ENCODE data around the gene MPPE1. TPM values are rescaled to one million over a fixed set of nuclear protein-coding genes. Genes with fewer than 3 reads are reported as not detected.
"Not testable (repeated sequence)": the region's sequence is repeated elsewhere in the genome, so short reads cannot be mapped to it uniquely, and the experiment has no call there.

Gene MPPE1
- total RNA-seq, 1 experiment from 2014 or later, result 36.4 TPM

DNA sequence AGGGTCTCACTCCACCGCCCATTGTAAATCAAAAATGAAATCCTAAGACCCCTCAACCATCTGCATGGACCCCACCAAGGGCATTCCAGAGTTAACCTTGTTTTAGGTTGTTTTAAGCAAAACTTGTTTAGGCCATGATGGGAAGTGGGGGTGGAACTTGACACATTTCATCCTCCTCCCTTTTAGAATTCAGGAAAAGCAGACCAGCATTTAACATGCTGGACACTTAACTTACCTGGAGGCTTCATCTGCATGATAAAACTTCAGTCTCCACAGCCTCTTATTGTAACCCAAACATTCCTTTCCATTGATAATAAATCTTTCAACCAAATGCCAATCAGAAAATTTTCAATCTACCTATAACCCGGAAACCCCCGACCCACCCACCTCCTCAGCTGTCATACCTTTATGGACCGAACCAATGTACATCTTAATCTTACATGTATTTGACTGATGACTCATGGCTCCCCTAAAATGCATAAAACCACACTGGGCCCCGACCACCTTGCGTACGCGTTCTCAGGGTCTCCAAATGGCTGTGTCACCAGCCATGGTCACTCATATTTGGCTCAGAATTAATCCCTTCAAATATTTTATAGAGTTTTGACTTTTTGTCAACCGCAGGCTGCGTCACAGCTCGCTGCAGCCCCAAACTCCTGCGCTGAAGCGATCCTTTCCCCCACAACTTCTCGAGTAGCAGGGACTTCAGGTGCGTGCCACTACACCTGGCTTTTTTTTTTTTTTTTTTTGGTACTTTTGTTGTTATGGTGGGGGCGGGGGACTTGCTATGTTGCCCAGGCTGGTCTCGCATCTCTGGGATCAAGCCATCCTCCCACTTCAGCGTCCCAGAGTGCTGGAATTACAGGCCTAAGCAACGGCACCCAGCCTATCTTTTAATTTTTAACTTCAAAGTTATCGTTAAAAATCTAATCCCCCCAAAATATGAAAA is 917 bp downstream of the MPPE1 start:
- no peak for DNase-seq (ENCODE audit: low read depth in 1 of 2, low spot score in 2 of 2)
- peak overlapping the region; percentile 89 for H3K4me3 ChIP-seq
- H3K27ac ChIP-seq, result peak overlapping the region; percentile 98; the same call in 1 of the 2 replicates
- no peaks in the 10 kb centered on the region for H3K27me3 ChIP-seq (replicated peaks)
- no peaks in the 10 kb centered on the region for H3K9me3 ChIP-seq (replicated peaks)
- peaks cover 10% of the 10 kb centered on the region for H3K36me3 ChIP-seq
- H3K4me1 ChIP-seq (replicated peaks), result peaks cover 13% of the 10 kb centered on the region

DNA sequence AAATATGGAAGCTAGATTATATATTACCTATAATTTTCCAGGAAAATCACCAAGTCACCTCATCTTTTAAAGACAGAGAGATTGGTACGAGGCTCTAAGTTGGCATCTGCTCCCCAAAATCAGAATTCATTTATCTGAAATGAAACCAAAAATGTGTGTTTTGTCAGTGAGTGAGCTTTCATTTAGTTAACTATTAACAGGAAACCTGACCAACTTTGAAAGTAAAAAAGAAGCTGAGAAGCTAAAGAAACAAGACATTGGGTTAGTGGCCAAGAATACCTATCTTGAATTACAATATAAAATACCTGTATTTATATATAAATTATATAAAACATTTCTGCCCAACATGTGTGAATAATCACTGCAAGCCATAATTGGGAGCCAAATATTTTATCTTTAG is 1.9 kb downstream of the MPPE1 start:
- H3K27ac ChIP-seq, result no peak overlapping the region
- peaks cover 16% of the 10 kb centered on the region for H3K36me3 ChIP-seq
- no peak overlapping the region for H3K4me3 ChIP-seq
- DNase-seq (ENCODE audit: low read depth in 1 of 2, low spot score in 2 of 2), result no peak
- H3K9me3 ChIP-seq (replicated peaks), result no peaks in the 10 kb centered on the region
- H3K27me3 ChIP-seq (replicated peaks), result no peaks in the 10 kb centered on the region
- H3K4me1 ChIP-seq (replicated peaks), result peaks cover 13% of the 10 kb centered on the region

DNA sequence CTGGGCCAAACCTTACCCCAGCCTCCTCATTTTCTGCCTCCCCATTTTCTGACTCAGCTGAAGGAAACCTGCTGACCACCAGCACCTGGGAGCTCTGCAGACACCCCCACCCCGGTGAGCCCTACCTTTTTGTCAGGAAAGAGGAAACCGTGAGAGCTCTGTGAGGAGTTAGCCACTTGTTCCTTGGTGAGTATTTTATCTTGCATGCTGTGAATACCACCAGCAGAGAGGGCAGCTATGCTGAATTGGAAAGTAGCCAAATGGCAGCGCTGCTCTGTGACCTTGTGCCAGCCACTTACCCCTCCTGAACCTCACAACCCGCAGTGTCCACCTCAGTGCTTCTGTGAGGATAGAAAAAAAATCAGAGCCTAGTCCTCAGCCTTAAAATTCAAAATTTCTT is 2.5 kb downstream of the MPPE1 start:
- Histone ChIP-seq H3K4me1 (replicated peaks) (peaks cover 13% of the 10 kb centered on the region), H3K36me3 (peaks cover 16% of the 10 kb centered on the region), H3K4me3 (no peak overlapping the region), H3K27me3 (replicated peaks) (no peaks in the 10 kb centered on the region), H3K27ac (no peak overlapping the region), H3K9me3 (replicated peaks) (no peaks in the 10 kb centered on the region)
- no peak for DNase-seq (ENCODE audit: low read depth in 1 of 2, low spot score in 2 of 2)

DNA sequence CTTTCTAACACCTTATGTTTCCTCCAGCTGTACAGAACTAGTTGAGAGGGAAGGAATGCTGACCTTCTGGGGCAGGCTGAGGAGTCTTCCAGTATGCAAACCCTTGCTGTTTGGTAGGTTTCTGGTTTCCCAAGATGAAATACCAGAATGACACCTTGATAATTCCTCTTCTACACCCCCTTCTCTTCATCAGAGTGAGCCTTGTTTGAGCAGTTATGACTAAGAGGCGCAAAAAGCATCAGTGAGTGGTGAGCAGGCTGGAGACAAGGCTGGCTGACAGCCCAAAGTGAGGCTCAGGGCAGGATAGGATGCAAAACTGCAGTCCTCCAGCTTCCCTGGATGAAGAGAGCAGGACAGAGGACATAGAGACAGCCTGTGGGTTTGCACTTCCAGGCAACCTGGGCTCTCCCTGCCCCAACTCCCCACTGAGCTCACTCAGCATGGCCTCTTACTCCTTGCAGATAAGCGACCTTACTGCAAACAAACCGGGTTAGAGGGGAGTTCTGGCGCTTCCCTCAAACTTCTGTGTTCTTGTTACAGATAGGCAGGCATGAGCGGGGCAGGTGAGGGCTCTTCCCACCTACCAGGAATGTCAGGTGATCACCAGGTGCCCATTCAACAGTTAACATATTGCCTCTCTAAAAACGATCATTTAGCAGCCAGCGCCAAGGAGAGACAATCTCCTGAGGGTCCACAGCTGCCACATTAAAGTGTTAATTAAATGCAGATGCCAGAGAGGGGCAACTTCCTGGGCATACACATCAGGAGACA is 5.4 kb downstream of the MPPE1 start:
- no peak overlapping the region for H3K27ac ChIP-seq
- DNase-seq (ENCODE audit: low read depth in 1 of 2, low spot score in 2 of 2), result no peak
- peaks cover 17% of the 10 kb centered on the region for H3K36me3 ChIP-seq
- no peak overlapping the region for H3K4me3 ChIP-seq
- no peaks in the 10 kb centered on the region for H3K27me3 ChIP-seq (replicated peaks)
- no peaks in the 10 kb centered on the region for H3K4me1 ChIP-seq (replicated peaks)
- H3K9me3 ChIP-seq (replicated peaks), result no peaks in the 10 kb centered on the region

DNA sequence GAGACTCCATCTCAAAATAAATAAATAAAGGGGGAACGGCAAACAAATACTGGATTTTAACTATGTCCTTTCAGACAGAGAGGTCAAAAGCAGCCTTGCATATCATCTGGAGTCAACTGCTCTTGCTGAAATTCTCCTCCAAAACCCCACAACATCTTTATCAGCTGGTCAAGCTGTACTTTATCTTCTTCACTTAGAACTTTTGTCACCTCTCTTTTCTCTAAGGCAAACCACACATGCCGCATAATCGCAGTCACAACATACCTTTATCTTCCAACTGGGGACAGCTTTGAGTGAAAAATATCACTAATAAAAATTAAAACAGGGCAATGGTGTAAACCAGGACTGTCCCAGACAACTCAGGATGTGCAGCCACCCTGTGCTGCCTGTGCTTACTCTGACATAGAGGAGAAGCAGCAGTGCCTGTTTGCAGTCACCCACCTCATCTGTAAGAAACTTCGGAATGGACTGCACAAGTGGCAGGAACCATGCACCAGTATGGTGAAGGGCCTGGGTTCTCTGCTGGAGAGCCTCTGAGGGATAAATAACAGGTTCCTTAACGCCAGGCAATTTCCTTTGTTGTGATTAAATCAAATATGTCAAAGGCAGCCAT is 6.2 kb downstream of the MPPE1 start:
- H3K9me3 ChIP-seq (replicated peaks), result no peaks in the 10 kb centered on the region
- no peak overlapping the region for H3K27ac ChIP-seq
- DNase-seq (ENCODE audit: low read depth in 1 of 2, low spot score in 2 of 2), result no peak
- H3K36me3 ChIP-seq, result peaks cover 17% of the 10 kb centered on the region
- H3K4me1 ChIP-seq (replicated peaks), result no peaks in the 10 kb centered on the region
- no peaks in the 10 kb centered on the region for H3K27me3 ChIP-seq (replicated peaks)
- H3K4me3 ChIP-seq, result no peak overlapping the region

DNA sequence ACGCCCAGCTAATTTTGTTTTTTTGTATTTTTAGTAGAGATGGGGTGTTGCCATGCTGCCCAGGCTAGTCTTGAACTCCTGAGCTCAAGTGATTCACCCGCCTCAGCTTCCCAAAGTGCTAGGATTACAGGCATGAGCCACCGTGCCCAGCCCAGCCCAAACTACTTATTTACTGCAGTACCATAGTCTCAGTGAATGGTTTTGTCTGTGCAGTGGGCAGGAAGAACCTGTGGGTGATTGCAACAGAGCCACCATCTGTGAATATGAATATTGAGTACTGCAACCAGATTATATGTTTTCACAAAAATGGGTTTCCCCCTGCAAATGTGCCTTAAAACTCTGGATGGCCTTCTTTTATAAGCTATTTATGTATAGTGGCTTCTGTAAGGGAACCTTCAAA is 9.1 kb downstream of the MPPE1 start:
- Histone ChIP-seq H3K4me3 (no peak overlapping the region), H3K9me3 (replicated peaks) (no peaks in the 10 kb centered on the region), H3K4me1 (replicated peaks) (peaks cover 9% of the 10 kb centered on the region), H3K27ac (no peak overlapping the region), H3K27me3 (replicated peaks) (no peaks in the 10 kb centered on the region), H3K36me3 (peaks cover 31% of the 10 kb centered on the region)
- DNase-seq (ENCODE audit: low read depth in 1 of 2, low spot score in 2 of 2), result no peak

DNA sequence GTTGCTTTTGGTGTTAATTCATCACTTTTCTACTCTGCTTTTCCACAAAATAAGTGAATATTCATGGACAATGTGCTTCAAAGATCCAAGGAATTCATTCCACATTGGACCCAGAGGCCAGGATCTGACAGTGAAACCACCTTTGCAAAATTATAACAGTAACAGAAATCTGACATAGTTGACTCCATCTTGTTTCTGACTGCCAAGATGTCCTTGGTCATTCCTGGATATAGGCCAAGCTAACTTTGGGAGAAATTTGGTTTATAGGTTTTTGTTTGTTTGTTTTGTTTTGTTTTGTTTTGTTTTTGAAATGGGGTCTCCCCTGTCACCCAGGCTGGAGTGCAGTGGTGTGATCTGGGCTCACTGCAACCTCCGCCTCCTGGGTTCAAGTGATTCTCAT is 10.3 kb downstream of the MPPE1 start:
- no peak overlapping the region for H3K4me3 ChIP-seq
- no peak overlapping the region for H3K27ac ChIP-seq
- H3K4me1 ChIP-seq (replicated peaks), result peaks cover 12% of the 10 kb centered on the region
- no peaks in the 10 kb centered on the region for H3K27me3 ChIP-seq (replicated peaks)
- DNase-seq (ENCODE audit: low read depth in 1 of 2, low spot score in 2 of 2), result no peak
- no peaks in the 10 kb centered on the region for H3K9me3 ChIP-seq (replicated peaks)
- H3K36me3 ChIP-seq, result peaks cover 29% of the 10 kb centered on the region

DNA sequence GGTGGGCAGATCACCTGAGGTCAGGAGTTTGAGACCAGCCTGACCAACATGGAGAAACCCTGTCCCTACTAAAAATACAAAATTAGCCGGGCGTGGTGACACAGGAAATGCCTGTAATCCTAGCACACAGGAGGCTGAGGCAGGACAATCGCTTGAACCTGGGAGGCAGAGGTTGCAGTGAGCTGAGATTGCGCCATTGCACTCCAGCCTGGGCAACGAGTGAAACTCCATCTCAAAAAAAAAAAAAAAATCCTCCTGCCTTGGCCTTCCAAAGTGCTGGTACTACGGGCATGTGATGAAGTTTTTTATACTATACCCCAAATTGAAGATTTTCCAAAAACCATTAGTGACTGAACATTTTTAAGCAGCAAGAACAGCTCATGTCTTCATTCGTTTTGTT is 15.7 kb downstream of the MPPE1 start:
- not testable (repeated sequence) for H3K27me3 ChIP-seq (replicated peaks); H3K4me3 ChIP-seq; H3K27ac ChIP-seq; DNase-seq (ENCODE audit: low read depth in 1 of 2, low spot score in 2 of 2); H3K9me3 ChIP-seq (replicated peaks)
- H3K36me3 ChIP-seq, result peaks cover 46% of the 10 kb centered on the region
- peaks cover 12% of the 10 kb centered on the region for H3K4me1 ChIP-seq (replicated peaks)

DNA sequence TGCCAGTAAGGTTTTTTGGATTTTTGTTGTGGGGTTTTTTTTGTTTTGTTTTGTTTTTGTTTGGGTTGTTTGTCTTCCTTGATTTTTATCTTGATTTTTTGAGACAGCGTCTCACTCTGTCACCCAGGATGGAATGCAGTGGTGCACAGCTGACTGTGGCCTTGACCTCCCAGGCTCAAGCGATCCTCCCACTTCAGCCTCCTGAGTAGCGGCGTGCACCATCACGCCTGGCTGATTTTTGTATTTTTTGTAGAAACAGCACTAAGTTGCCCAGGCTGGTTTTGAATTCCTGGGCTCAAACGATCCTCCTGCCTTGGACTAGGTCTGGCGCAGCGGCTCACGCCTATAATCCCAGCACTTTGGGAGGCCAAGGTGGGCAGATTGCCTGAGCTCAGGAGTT is 16.4 kb downstream of the MPPE1 start:
- H3K36me3 ChIP-seq, result peaks cover 48% of the 10 kb centered on the region
- no peak for DNase-seq (ENCODE audit: low read depth in 1 of 2, low spot score in 2 of 2)
- peaks cover 12% of the 10 kb centered on the region for H3K4me1 ChIP-seq (replicated peaks)
- no peak overlapping the region for H3K27ac ChIP-seq
- no peaks in the 10 kb centered on the region for H3K9me3 ChIP-seq (replicated peaks)
- no peak overlapping the region for H3K4me3 ChIP-seq
- no peaks in the 10 kb centered on the region for H3K27me3 ChIP-seq (replicated peaks)

DNA sequence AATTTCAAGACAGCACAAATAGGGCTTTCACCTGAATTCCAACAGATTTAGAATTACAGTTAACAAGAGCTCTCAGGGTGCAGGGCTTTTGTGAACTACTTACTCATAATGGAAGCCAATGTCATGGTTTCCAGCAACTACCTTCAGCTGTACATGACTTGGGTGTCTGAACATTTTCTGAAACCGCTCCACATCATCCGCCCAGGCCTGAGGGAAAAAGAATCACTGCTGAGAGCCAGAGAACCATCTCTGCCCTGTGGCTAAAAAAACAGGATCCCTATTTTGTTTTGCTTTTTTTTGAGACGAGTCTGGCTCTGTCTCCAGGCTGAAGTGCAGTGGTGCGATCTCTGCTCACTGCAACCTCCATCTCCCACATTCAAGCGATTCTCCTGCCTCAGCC is 18.8 kb downstream of the MPPE1 start:
- no peak for DNase-seq (ENCODE audit: low read depth in 1 of 2, low spot score in 2 of 2)
- no peak overlapping the region for H3K27ac ChIP-seq
- peaks cover 42% of the 10 kb centered on the region for H3K36me3 ChIP-seq
- no peaks in the 10 kb centered on the region for H3K27me3 ChIP-seq (replicated peaks)
- H3K4me3 ChIP-seq, result no peak overlapping the region
- peaks cover 4% of the 10 kb centered on the region for H3K4me1 ChIP-seq (replicated peaks)
- no peaks in the 10 kb centered on the region for H3K9me3 ChIP-seq (replicated peaks)

DNA sequence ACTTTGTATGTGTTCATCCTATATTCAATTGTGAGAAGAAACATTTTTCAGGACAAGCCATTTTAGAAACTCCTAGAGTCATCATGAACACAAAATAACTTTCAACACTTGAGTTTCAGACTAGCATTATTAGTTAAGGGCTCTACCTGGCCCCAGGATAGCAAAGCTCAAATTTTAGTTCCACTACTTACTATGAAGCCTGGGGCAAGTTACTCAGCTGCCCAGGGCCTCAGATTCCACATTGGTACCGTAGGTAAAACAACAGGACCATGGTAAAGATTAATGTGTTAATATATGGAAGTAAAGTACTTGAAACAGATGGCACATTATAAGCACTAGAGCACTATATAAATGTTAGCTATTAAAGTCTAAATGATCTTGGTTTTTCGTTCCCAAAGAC is 19.4 kb downstream of the MPPE1 start:
- Histone ChIP-seq H3K9me3 (replicated peaks) (no peaks in the 10 kb centered on the region), H3K27me3 (replicated peaks) (no peaks in the 10 kb centered on the region), H3K36me3 (peaks cover 42% of the 10 kb centered on the region), H3K27ac (no peak overlapping the region), H3K4me3 (no peak overlapping the region), H3K4me1 (replicated peaks) (peaks cover 2% of the 10 kb centered on the region)
- DNase-seq (ENCODE audit: low read depth in 1 of 2, low spot score in 2 of 2), result no peak

DNA sequence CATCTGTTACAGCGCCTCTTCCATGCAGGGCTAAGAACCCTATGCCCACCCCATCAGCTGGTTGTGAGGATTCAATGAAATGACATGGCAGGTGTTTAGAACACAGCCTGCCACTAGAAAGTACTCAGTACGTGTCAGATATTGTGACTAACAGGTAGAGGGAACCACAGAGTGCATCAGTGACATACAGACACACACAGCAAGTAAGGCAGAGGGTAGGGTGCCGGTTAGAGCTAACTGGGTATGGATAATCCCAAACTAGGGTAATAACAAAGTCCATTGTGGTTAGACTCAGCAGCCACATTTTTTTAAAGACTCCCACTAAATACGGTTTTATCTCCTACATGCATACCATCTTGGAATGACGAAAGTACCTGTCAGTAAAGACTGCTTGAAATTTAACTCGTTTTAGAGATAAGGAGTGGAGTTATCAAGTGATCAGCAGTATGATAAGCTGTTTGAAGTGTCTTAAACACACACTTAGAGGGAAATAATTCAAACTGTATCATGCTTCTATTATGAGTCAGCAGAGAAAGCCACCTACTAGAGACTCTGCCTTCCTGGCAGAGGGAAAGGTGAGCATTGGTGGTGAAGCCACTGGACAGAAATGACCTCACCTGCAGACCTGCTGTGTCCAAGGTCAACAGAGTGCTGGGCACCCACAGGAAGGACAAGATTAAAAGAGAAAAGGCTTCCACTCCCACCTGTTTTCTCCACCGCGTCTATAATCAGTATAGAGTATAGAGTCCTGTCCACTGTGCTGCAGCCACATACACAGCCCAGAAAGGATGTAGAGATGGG is 20.6 kb downstream of the MPPE1 start:
- no peak overlapping the region for H3K27ac ChIP-seq
- H3K4me3 ChIP-seq, result no peak overlapping the region
- no peaks in the 10 kb centered on the region for H3K27me3 ChIP-seq (replicated peaks)
- peak in 1 of 2 experiments; percentile 6 for DNase-seq (ENCODE audit: low read depth in 1 of 2, low spot score in 2 of 2)
- peaks cover 13% of the 10 kb centered on the region for H3K4me1 ChIP-seq (replicated peaks)
- H3K9me3 ChIP-seq (replicated peaks), result no peaks in the 10 kb centered on the region
- H3K36me3 ChIP-seq, result peaks cover 42% of the 10 kb centered on the region

DNA sequence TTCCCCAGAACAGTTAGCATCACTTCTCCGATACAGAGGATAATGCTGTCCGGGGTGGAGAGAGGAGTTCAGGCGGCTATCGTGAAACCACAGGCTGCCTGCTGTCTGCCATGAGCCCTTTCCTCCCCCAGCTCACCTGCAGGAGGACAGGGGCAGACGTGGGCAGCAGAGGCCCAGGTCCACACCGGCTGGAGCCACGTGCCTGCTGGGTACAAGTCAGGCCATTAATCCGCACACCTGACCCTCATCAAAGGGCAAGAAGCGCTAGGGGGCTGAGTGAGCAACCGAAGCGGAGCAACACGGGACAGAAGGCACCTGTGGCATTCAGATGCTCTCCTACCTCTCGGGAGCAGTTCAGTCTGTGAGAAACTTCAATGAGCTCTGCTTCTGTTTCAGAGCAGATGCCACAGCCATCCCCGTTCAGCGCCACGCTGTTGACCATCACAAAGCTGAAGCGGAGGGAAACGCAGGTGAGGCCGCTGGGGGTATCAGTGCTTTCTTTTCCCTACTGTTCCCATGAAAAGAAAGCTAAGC is 21.5 kb downstream of the MPPE1 start:
- DNase-seq (ENCODE audit: low read depth in 1 of 2, low spot score in 2 of 2), result peak in 1 of 2 experiments; percentile 22

More for the DNA sequence above, 21.5 kb downstream of the MPPE1 start:
- Histone ChIP-seq H3K4me3 (no peak overlapping the region), H3K27me3 (replicated peaks) (no peaks in the 10 kb centered on the region), H3K4me1 (replicated peaks) (peaks cover 13% of the 10 kb centered on the region), H3K27ac (no peak overlapping the region), H3K9me3 (replicated peaks) (no peaks in the 10 kb centered on the region), H3K36me3 (peaks cover 38% of the 10 kb centered on the region)

Data from SJSA1 (cell line).